Choroid plexus epithelial cell (primary cell): ENCODE data around the gene EPHB1.

Source experiments
- DNase-seq: peaks from one replicate; pipeline ENCODE4 v3.0.0-alpha.2; 2010; ENCODE audit warnings: low read depth
- H3K4me3 ChIP-seq: 2 replicates; pipeline ENCODE4 v1.5.1; 2011; ENCODE audit warnings: low read depth, mild to moderate bottlenecking, control low read depth, low read length, moderate library complexity
- TF ChIP-seq, protein P1 (sequence below): conservative IDR thresholded peaks from 2 replicates; pipeline ENCODE4 v1.5.1; 2011; ENCODE audit warnings: low read depth, mild to moderate bottlenecking, control low read depth, inconsistent platforms, low read length, moderate library complexity

The EPHB1 gene

DNA sequence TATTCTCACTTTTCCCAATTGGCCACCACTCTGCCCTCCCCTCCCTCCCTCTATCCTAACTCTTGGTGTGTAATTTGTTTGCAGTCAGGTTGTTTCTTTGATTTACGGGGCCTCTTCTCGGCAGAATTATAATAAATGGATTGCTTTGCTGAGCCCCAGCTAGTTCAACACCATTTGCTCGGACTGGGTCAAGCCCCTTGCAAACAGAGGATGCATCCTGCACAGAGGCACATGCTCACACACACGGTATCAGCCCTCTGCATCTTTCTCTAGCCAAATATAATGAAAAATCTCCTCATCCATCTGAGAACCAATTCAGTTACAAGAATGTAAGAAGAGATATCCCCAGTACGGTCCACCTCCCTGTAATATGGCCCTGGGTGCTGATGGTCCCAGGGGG, 97.7 kb downstream of the EPHB1 start:
- H3K4me3 ChIP-seq = no peak overlapping the region
- DNase-seq = no peak
- TF ChIP-seq, protein P1, sequence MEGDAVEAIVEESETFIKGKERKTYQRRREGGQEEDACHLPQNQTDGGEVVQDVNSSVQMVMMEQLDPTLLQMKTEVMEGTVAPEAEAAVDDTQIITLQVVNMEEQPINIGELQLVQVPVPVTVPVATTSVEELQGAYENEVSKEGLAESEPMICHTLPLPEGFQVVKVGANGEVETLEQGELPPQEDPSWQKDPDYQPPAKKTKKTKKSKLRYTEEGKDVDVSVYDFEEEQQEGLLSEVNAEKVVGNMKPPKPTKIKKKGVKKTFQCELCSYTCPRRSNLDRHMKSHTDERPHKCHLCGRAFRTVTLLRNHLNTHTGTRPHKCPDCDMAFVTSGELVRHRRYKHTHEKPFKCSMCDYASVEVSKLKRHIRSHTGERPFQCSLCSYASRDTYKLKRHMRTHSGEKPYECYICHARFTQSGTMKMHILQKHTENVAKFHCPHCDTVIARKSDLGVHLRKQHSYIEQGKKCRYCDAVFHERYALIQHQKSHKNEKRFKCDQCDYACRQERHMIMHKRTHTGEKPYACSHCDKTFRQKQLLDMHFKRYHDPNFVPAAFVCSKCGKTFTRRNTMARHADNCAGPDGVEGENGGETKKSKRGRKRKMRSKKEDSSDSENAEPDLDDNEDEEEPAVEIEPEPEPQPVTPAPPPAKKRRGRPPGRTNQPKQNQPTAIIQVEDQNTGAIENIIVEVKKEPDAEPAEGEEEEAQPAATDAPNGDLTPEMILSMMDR = no peak

DNA sequence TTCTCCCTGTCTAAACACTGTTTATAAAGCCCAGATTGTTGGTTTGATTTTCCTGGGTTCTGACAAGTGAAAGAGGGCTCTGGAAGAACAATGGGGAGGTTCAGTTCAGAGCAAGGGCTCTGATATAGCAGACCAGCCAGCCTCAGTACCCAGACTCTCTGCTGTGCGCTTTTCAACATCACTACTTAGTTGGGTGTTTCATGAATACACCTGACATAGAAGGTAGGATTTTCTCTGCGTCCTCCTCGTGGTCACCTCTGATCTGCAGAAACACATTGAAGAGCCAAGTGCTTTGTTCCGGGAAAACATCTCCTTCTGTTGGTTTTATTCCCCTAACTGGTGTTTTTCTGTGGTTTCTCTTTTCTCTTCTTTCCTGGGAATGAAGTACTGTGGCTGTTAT, 99.5 kb downstream of the EPHB1 start:
- TF ChIP-seq, protein P1 = no peak
- DNase-seq = no peak
- no peak overlapping the region for H3K4me3 ChIP-seq

DNA sequence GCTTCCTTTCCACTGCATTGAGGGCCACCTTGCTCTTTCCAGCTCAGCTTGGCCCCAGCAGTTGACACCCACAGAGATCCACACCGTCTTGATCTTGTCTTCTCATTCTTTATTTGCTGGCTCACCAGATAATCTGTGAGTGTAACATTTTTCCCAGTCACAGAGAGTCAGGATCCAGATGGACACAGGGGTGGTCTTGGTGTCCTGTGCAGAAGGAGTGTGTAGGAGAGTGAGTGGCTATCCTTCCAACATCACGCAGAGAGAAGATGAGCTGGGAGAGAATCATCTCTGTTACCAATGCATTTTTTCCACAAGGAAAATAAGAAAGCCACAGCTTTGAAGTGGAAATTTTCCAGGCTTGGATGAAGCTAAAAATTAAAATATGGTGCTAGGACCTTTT, 100.1 kb downstream of the EPHB1 start:
- no peak overlapping the region for H3K4me3 ChIP-seq
- DNase-seq = no peak
- TF ChIP-seq, protein P1 = no peak

DNA sequence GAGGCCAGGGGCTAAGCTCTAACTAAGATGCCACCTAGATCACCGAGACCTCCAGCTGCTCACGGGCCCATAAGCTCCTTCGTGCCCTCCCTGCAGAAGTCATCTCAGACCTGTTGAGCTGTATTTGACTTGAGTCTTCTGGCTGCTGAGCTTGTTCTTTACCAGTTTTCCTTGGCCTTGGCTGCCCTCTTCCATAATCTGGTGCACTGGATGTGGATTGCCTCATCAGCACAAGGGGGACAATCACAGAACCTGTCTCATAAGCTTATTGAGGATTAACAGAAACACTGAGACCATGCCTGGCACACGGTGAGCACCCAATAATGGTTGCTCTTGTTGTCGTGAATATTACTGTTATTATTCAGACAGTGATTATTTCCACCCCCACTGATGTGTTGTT, 101.1 kb downstream of the EPHB1 start:
- H3K4me3 ChIP-seq = no peak overlapping the region
- TF ChIP-seq, protein P1 = no peak
- no peak for DNase-seq

DNA sequence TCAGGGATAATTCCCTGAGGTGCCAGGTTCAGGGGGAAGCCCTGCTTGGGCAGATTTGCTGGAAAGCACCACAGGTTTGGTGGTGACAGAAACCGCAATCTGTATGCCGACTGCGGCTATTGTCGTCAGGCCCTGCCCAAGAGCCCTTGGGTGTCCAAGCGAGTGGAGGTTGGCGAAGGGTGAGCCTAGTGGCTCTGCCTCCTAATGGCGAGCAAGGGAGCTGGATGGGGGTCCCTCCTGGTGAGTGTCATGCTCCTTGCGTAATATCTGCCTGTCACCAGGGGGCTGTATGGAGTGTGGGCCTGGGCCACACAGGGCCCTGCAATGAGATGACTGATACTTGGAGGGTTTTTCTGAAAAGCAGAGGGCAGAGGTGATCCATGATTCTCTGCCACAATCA, 101.6 kb downstream of the EPHB1 start:
- DNase-seq = no peak
- no peak overlapping the region for H3K4me3 ChIP-seq
- TF ChIP-seq, protein P1 = no peak

DNA sequence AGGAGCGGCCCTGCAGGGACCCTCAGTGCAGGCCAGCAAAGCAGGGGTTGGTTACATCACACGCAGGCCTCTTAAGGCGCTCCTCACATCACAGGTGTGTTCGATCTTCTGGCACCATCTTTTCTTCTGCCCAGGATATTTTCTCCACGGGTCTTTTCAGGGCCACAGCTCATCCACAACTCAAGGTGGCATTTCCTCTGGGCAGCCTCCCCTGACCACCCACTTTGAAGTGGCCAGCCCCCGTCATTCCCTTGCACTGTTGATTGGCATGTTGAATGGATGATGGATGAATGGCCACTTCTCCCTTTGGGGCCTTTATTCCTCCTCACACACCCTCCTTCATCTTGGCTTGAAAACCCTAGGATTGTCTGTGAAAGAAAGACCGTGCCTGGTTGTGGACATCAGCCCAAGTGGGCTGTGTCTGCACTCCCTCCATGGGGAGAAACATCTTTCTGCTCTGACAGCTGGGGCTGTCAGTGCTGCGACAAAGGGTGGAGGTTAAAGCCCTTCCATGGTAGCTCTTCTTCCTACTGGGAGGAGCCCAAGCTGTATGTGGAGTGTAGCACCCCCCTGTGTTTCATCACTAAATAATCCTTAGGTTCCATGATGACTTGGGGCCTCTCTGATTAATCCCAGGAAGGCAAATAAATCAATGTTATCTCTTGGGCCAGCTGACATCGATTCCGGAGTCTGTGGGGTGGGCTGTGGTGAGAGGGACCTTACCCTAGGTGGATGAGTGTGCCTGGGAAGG, 102.5 kb downstream of the EPHB1 start:
- DNase-seq = no peak
- TF ChIP-seq, protein P1 = no peak
- H3K4me3 ChIP-seq = no peak overlapping the region

DNA sequence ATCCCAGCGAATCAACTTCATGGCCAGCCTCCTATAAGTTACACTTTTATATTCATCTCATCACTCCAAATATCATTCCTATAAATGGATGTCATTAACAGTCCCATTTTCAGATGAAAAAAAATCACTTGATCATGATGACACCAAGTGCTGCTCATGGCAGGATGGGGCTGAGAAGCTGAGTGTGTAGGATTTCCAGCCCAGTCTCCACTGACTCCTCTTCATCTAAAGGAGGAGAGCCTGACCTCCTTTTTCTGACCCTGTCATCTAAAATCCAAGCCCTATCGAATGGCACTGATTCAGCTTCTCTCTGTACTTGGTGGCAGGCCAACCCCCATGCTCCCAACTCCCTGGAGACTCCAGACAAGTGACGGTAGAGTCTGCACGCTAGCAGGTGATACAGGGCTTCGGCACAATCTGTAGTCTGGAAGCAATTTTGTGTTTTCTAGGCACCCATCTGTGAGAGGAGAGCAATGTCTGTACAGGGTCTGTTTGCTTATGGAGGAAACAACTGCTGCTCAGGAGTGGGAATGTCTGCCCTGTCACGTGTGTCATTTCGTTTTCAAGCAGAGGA, 103.2 kb downstream of the EPHB1 start:
- H3K4me3 ChIP-seq = no peak overlapping the region
- no peak for DNase-seq
- TF ChIP-seq, protein P1 = no peak
